DMS 273 treated with DMSO at 0.1 percent for 48 hours (cell line): ENCODE measurements around the gene CASP10.

ENCODE experiments used
- DNase-seq: peaks from one replicate; lab custom pipeline; 2025; lab: John Stamatoyannopoulos, UW

CASP10 gene

GRCh38 chr2:201258666-201259615 lies 76.0 kb downstream of the CASP10 start:
- no peak for DNase-seq

GRCh38 chr2:201260302-201260800 lies 77.4 kb downstream of the CASP10 start, which contains the start of gene CASP8:
TSS of gene CASP8 (plus strand) at chr2:201260536. CDS start at chr2:201266487, 5,951 bp downstream.
- no peak for DNase-seq

- no peak for DNase-seq
Observed at GRCh38 chr2:201261471-201261870, 78.5 kb downstream of the CASP10 start.

GRCh38 chr2:201261906-201262305 lies 79.0 kb downstream of the CASP10 start:
- no peak for DNase-seq

GRCh38 chr2:201262718-201263117 lies 79.8 kb downstream of the CASP10 start:
- no peak for DNase-seq

GRCh38 chr2:201263779-201264178 lies 80.8 kb downstream of the CASP10 start:
- no peak for DNase-seq

- DNase-seq = no peak
Observed at GRCh38 chr2:201264472-201265173, 81.7 kb downstream of the CASP10 start.

- no peak for DNase-seq
Observed at GRCh38 chr2:201266629-201267028, 83.7 kb downstream of the CASP10 start.

- DNase-seq = no peak
Observed at GRCh38 chr2:201267278-201268030, 84.5 kb downstream of the CASP10 start.

- no peak for DNase-seq
Observed at GRCh38 chr2:201269764-201270163, 86.8 kb downstream of the CASP10 start.

GRCh38 chr2:201270293-201271001 lies 87.5 kb downstream of the CASP10 start:
- no peak for DNase-seq

GRCh38 chr2:201271917-201272316 lies 89.0 kb downstream of the CASP10 start:
- DNase-seq = no peak

- DNase-seq = no peak
Observed at GRCh38 chr2:201273330-201273983, 90.5 kb downstream of the CASP10 start.

- DNase-seq = no peak
Observed at GRCh38 chr2:201275069-201275468, 92.1 kb downstream of the CASP10 start.

- DNase-seq = no peak
Observed at GRCh38 chr2:201275990-201276389, 93.0 kb downstream of the CASP10 start.

GRCh38 chr2:201276511-201276910 lies 93.6 kb downstream of the CASP10 start:
- no peak for DNase-seq
